GM10266 (cell line): Measurements from ENCODE around the gene SUFU.

Source experiments
- DNase-seq: peaks from one replicate; pipeline ENCODE4 v3.0.0; 2012; ENCODE audit errors: extremely low spot score
- TF ChIP-seq, protein P1 (sequence below): IDR thresholded peaks from 2 replicates; pipeline ENCODE4 v1.5.1; 2012; ENCODE audit warnings: mild to moderate bottlenecking, low read depth; ENCODE audit not compliant: control insufficient read depth, insufficient read depth; ENCODE audit errors: missing control alignments

Gene SUFU

DNA sequence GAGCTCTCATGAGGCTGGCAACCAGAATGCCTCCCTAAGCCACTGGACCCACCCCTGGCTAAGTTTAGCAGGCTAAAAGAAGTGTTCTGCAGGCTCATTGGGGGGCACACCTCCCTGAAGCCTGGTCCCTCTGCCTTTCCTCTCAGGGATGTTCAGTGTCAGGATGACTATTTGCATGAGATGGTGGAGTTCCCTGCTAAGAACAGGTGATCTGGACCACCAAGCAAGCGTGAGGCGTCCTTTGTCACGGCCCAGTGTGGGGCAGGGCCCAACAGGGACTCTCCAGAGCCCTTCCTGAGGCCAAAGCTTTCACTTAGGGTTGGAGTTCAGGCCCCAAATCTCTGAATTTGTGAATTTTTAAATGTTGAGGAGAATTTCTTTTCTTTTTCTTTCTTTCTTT lies 12.0 kb downstream of the SUFU start:
- TF ChIP-seq, protein P1, sequence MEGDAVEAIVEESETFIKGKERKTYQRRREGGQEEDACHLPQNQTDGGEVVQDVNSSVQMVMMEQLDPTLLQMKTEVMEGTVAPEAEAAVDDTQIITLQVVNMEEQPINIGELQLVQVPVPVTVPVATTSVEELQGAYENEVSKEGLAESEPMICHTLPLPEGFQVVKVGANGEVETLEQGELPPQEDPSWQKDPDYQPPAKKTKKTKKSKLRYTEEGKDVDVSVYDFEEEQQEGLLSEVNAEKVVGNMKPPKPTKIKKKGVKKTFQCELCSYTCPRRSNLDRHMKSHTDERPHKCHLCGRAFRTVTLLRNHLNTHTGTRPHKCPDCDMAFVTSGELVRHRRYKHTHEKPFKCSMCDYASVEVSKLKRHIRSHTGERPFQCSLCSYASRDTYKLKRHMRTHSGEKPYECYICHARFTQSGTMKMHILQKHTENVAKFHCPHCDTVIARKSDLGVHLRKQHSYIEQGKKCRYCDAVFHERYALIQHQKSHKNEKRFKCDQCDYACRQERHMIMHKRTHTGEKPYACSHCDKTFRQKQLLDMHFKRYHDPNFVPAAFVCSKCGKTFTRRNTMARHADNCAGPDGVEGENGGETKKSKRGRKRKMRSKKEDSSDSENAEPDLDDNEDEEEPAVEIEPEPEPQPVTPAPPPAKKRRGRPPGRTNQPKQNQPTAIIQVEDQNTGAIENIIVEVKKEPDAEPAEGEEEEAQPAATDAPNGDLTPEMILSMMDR: no peak
- DNase-seq: no peak

DNA sequence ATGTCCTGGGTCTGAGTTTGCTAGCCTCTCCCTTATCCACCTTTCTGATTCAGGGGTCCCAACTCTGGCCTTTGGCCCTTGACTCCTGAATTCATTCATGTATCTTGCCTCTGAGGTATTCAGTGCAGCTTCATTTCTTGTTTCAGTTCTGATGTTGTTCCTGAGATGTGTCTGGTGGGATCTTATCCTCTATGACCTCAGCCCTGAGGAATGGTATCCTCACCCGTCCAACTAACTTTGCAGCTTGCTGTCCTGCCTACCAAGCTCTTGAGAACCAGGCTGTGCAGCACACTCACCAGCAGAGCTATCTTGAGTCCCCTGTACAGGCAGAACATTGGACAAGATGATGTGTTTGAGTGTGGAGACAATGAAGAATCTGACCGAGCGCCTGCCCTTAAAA lies 13.8 kb downstream of the SUFU start:
- no peak for DNase-seq
- TF ChIP-seq, protein P1: no peak

DNA sequence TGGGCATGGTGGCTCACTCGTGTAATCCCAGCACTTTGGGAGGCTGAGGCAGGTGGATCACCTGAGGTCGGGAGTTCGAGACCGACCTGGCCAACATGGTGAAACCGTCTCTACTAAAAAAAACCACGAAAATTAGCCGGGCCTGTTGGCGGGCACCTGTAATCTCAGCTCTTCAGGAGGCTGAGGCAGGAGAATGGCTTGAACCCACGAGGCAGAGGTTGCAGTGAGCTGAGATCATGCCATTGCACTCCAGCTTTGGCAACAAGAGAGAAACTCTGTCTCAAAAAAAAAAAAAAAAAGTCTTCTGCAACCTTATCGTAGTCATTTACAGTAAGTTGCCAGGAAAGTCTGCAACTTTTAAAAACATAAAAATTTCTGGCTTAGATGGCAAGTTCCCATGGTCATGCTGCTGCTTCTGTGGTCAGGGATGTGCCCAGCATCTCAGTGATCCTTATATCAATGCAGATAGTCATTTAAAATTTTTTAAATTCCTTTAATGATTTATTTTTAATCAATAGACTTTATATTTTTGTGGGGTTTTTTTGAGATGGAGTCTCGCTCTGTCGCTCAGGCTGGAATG lies 15.6 kb downstream of the SUFU start:
- TF ChIP-seq, protein P1: no peak
- no peak for DNase-seq

DNA sequence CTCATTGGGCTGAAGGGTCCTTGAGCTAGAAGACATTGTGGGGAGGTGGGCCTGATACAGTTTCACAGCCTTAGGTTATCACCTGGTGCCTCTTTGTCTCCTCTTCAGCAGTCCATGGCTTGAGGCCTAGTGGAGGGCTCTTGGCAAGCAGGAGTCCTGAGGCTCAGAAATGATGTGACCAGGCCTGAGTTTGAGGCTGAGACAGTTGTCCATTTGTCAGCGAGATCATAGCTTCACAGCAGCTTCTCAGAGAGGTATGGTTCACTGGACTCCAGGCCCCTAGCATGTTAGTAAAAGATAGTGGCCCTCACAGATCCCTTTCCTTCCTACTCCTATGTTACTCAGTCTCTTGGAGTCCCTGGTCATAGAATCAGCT lies 19.1 kb downstream of the SUFU start:
- no peak for DNase-seq
- TF ChIP-seq, protein P1: no peak

DNA sequence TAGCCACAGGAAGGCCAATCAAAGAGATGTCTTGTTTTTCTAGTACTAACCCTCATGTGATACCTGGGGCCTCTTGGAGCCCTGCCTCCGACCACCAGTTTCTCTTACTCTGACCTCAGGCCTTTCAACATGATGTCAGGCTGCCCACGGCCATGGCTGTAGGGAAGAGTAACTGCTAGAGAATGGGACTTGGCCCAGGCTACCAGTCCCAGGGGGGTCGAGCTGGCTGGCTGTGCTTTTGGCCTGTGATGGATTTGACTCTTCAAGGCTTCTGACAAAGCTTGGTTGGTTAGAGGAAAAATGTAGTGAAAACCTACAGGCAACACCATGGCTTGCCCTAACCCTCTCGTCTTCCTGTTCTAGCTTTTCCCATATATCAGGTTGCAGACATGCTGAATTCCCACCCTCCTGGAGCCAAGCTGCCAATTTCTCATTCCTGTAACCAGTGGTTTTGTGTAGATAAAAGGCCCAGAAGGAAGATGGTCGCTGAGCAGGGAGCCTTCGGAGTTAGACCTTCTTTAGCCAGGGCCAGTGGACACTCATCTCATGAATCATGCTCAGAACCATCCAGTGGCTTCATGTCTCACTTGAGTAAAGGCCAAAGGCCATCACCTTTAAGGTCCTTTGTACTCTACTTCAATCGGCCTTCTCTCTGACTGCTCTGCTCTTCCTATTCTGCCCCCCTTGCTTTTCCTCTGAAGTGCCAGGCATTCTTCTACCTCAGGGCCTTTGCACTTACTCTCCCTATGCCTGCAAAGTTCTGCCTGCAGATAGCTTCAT lies 19.7 kb downstream of the SUFU start:
- peak; percentile 24 for DNase-seq
- TF ChIP-seq, protein P1: no peak

DNA sequence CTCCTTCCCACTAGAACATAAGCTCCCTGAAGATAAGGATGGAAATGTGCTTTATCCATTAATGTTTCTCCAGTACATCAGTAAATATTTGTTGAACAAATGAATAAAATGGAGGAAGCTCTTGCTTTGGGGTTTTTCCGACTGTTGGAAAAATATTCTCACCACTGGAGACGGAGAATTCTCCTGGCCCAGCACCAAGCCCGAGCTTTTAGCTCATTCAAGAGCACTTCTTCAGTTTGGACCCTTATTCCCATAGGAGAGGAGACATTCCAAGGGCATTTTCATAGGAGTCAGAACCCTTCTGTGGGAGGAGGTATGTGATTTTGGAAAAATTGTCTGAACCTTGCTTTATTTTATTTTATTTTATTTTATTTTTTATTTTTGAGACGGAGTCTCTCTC lies 21.0 kb downstream of the SUFU start:
- TF ChIP-seq, protein P1: no peak

DNA sequence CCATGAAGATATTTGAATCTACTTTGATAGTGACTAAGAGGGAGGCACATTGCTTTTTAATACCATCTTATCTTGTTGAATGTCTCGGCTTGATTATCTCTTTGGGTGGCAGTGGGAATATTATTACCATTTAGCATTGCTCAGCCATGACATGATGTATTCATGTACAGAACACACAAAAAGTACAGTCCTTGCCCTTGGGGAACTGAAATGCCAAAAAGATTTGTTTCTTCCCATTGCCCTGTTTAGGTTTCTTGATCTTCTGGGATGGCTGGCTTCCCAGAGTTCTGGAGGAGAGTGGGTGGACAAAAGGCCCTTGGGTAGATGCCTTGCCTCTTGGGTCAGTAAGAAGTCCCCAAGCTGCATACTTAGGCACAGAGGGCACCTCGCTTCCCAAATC lies 23.8 kb downstream of the SUFU start:
- no peak for DNase-seq

More for the DNA sequence above, 21.0 kb downstream of the SUFU start:
- DNase-seq: no peak

More for the DNA sequence above, 23.8 kb downstream of the SUFU start:
- TF ChIP-seq, protein P1: no peak
